Ovary (tissue), 10 donors: ENCODE measurements around the gene KIAA0825. TPM values are rescaled to one million over a fixed set of nuclear protein-coding genes. Genes with fewer than 3 reads are reported as not detected.
A peak's percentile ranks its signal among the peaks of the same experiment; 100 is the strongest.

Source experiments
- DNase-seq, 5 donors: peaks; one replicate each; pipeline ENCODE4 v3.0.0-alpha.2; 2019 to 2020
- H3K27ac ChIP-seq, 2 donors: fragments of 200-600 bp; one replicate each; pipeline versions ENCODE4 v1.5.1 to v1.8.0; 2019 to 2022
- H3K27me3 ChIP-seq: fragments of 200-600 bp; one replicate; pipeline ENCODE4 v1.8.0; 2022
- H3K36me3 ChIP-seq: fragments of 200-600 bp; sonication (generic); one replicate; pipeline ENCODE4 v1.5.1; 2019
- H3K4me1 ChIP-seq: one replicate; pipeline ENCODE4 v1.8.1; 2013; ENCODE audit warnings: mild to moderate bottlenecking, moderate library complexity; ENCODE audit not compliant: insufficient read depth
- H3K4me3 ChIP-seq: fragments of 200-600 bp; sonication (generic); one replicate; pipeline ENCODE4 v1.5.1; 2017
- H3K9me3 ChIP-seq, 2 donors: fragments of 200-600 bp in 1 of 2; sonication (generic) in 1 of 2; one replicate each; pipeline versions ENCODE4 v1.5.1 to v1.8.1; 2013 to 2019; ENCODE audit warnings: mild to moderate bottlenecking in 1 of 2, moderate library complexity in 1 of 2
- CTCF ChIP-seq, 3 donors: fragments of 450-650 bp in 2 of 3; fragments of 200-600 bp in 1 of 3; IDR thresholded peaks; one replicate each; pipeline versions ENCODE4 v1.5.1 to v1.8.0; 2016 to 2022; ENCODE audit warnings: antibody characterized with exemption in 3 of 3, mild to moderate bottlenecking in 1 of 3
- EP300 ChIP-seq: sonication (generic); formaldehyde crosslinking; IDR thresholded peaks from one replicate; pipeline ENCODE4 v1.6.1; 2017; ENCODE audit warnings: antibody characterized with exemption
- POLR2A ChIP-seq: fragments of 450-650 bp; IDR thresholded peaks from one replicate; pipeline ENCODE4 v1.6.1; 2017; ENCODE audit warnings: antibody characterized with exemption, mild to moderate bottlenecking, moderate library complexity
- WGBS, 3 donors: extraction: QIAGEN DNeasy Blood & Tissue Kit in 1 of 3; methylation state at CpG; one replicate each; pipeline versions ENCODE4 v1.1.5 to v1.1.7; 2013 to 2017; 5-methylcytosine and 5-hydroxymethylcytosine counted together
- intact Hi-C, 4 donors: fragments of 100-400 bp; cut with DNase I; formaldehyde crosslinking; loops; one replicate each; pipeline versions ENCODE4 v1.11.0 to v1.15.1; 2022 to 2023
- long read RNA-seq, 3 donors: library from polyadenylated mRNA in 2 of 3; unstranded in 2 of 3; transcript quantifications; one replicate each; pipeline ENCODE4 v2.0.0 and lab custom pipeline, GENCODE V29; 2021 to 2026
- polyA plus RNA-seq, 2 donors: library from polyadenylated mRNA; stranded (reverse); fragments of 200-250 nt in 1 of 2; fragments of 350-450 nt in 1 of 2; fragmentation: Illumina TruSeq in 1 of 2; extraction: RNeasy Lipid Tissue Mini Kit (QIAGEN cat#74804) in 1 of 2; gene quantifications; one replicate each; pipeline ENCODE4 v1.2.3, GENCODE V29; 2013 to 2014
- total RNA-seq, 7 donors: library from RNA; depleted of rRNA in 2 of 7; stranded (reverse); fragments of >200 nt in 2 of 7; fragmentation: NEBNext Ultra II Directional in 3 of 7; extraction: Animal tissue kit (Norgen Biotek cat#: 25700) in 3 of 7; gene quantifications; one replicate each; pipeline versions ENCODE4 v1.1.0 to v1.2.4, GENCODE V29; 2016 to 2023
- donor health status: DM: no; HTN: no; CAD: no; lungs with moderate emphysema.
- donor health status: DM: no; HTN: no; CAD: no.
- donor health status: Bipolar disorder and iron deficiency.
- donor health status: DM: yes; HTN: yes; CAD: no.
- donor health status: DM: no; HTN: no; CAD: no.
- donor health status: DM: yes; HTN: yes; CAD: no.

The KIAA0825 gene
- total RNA-seq (10 to 100 TPM in 1 of 7 donors, 1 to 10 TPM in 6; 3.7 to 12.4 (median 4.0) TPM), polyA plus RNA-seq (1 to 10 TPM in 1 of 2 donors, under 1 TPM in 1; 0.70 to 1.5 TPM)
- long read RNA-seq, donor 1, partial matches to known transcripts, result 0 of 2 reads
- long read RNA-seq, donor 1, other reads (novel, unspliced or antisense), result 2 of 2 reads
- long read RNA-seq, donor 2, partial matches to known transcripts, result 0 of 1 reads
- long read RNA-seq, donor 2, other reads (novel, unspliced or antisense), result 0 of 1 reads
- long read RNA-seq, donor 3, partial matches to known transcripts, result 0 of 2 reads
- long read RNA-seq, donor 3, other reads (novel, unspliced or antisense), result 2 of 2 reads

- 0 to 1% (median 0%) methylated on average over 47 to 63 of the region's 63 CpGs for WGBS, 3 donors
- Histone ChIP-seq H3K4me1 (no peaks in the 10 kb centered on the region), H3K36me3 (no peaks in the 10 kb centered on the region), H3K9me3 (no peaks in the 10 kb centered on the region), H3K27me3 (no peaks in the 10 kb centered on the region), H3K4me3 (peak within 1 kb of the TSS; percentile 79), H3K27ac (no peak within 1 kb of the TSS)
- intact Hi-C loops, result no loop called here
- TF ChIP-seq EP300, result no peak
- no peak for TF ChIP-seq POLR2A
- no peak for TF ChIP-seq CTCF (IDR thresholded peaks at IDR 0.05)
- peak; percentile 79 to 89 (median 80) for DNase-seq
Measured at GRCh38 chr5:94618493-94619328, at the start of gene KIAA0825, which contains the start of gene SLF1. KIAA0825 (minus strand) TSS chr5:94618604; CDS start chr5:94537126, 81,478 bp downstream. SLF1 (plus strand) TSS chr5:94618669; CDS start chr5:94628811, 10,142 bp downstream.

GRCh38 chr5:94667937-94668336, 49.5 kb upstream of the KIAA0825 start:
- Histone ChIP-seq H3K27ac (no peak overlapping the region), H3K36me3 (no peaks in the 10 kb centered on the region), H3K27me3 (peaks cover 3% of the 10 kb centered on the region), H3K4me3 (no peak overlapping the region), H3K4me1 (no peaks in the 10 kb centered on the region), H3K9me3 (no peaks in the 10 kb centered on the region)
- intact Hi-C loops, result no loop called here
- DNase-seq, result no peak
- no peak for TF ChIP-seq EP300
- 81 to 99% (median 97%) methylated on average over 3 of the region's 3 CpGs for WGBS, 3 donors

- TF ChIP-seq CTCF (IDR thresholded peaks at IDR 0.05), result no peak
- TF ChIP-seq POLR2A, result no peak
- no peak for TF ChIP-seq EP300
Measured at GRCh38 chr5:94661086-94661485, 42.7 kb upstream of the KIAA0825 start.

GRCh38 chr5:94660506-94660905, 42.1 kb upstream of the KIAA0825 start:
- DNase-seq, result no peak
- H3K36me3 ChIP-seq, result no peaks in the 10 kb centered on the region
- H3K4me1 ChIP-seq, result no peaks in the 10 kb centered on the region
- H3K4me3 ChIP-seq, result no peak overlapping the region
- intact Hi-C loops, result no loop called here
- H3K27me3 ChIP-seq, result no peaks in the 10 kb centered on the region
- no peak overlapping the region for H3K27ac ChIP-seq
- TF ChIP-seq POLR2A (no peak), CTCF (IDR thresholded peaks at IDR 0.05) (no peak), EP300 (no peak)
- WGBS, 3 donors, result 92 to 97% (median 95%) methylated on average over 6 to 8 of the region's 8 CpGs
- H3K9me3 ChIP-seq, result no peaks in the 10 kb centered on the region

More at GRCh38 chr5:94661086-94661485, 42.7 kb upstream of the KIAA0825 start:
- DNase-seq, result no peak
- intact Hi-C loops, result no loop called here
- Histone ChIP-seq H3K4me1 (no peaks in the 10 kb centered on the region), H3K4me3 (no peak overlapping the region), H3K27me3 (no peaks in the 10 kb centered on the region), H3K36me3 (no peaks in the 10 kb centered on the region), H3K9me3 (no peaks in the 10 kb centered on the region), H3K27ac (no peak overlapping the region)
- WGBS, 3 donors, result 85 to 89% (median 86%) methylated on average over 3 of the region's 3 CpGs
